Measurements from ENCODE around the gene ATP1A1.

The ATP1A1 gene

GRCh38 chr1:116415699-116416533 lies 42.9 kb downstream of the ATP1A1 start:
- no peak for DNase-seq

- DNase-seq, result no peak
Observed at GRCh38 chr1:116416854-116417513, 43.9 kb downstream of the ATP1A1 start.

GRCh38 chr1:116417678-116418077 lies 44.6 kb downstream of the ATP1A1 start:
- DNase-seq, result no peak

- peak; percentile 92 for DNase-seq
Observed at GRCh38 chr1:116418091-116418830, 45.2 kb downstream of the ATP1A1 start.

- no peak for DNase-seq
Observed at GRCh38 chr1:116420417-116421200, 47.6 kb downstream of the ATP1A1 start.

- DNase-seq, result no peak
Observed at GRCh38 chr1:116424438-116424837, 51.4 kb downstream of the ATP1A1 start.

- no peak for DNase-seq
Observed at GRCh38 chr1:116424863-116425262, 51.8 kb downstream of the ATP1A1 start.

- no peak for DNase-seq
Observed at GRCh38 chr1:116425987-116426386, 52.9 kb downstream of the ATP1A1 start.

GRCh38 chr1:116426401-116426800 lies 53.4 kb downstream of the ATP1A1 start:
- DNase-seq, result no peak

GRCh38 chr1:116428576-116428975 lies 55.5 kb downstream of the ATP1A1 start:
- no peak for DNase-seq

GRCh38 chr1:116429821-116430374 lies 56.9 kb downstream of the ATP1A1 start:
- no peak for DNase-seq

GRCh38 chr1:116431870-116432500 lies 58.9 kb downstream of the ATP1A1 start:
- DNase-seq, result no peak

- no peak for DNase-seq
Observed at GRCh38 chr1:116432655-116433265, 59.7 kb downstream of the ATP1A1 start.

- DNase-seq, result no peak
Observed at GRCh38 chr1:116433275-116434257, 60.5 kb downstream of the ATP1A1 start.

GRCh38 chr1:116434849-116435248 lies 61.8 kb downstream of the ATP1A1 start:
- no peak for DNase-seq

GRCh38 chr1:116435806-116436610 lies 63.0 kb downstream of the ATP1A1 start:
- no peak for DNase-seq

GRCh38 chr1:116436611-116436970 lies 63.5 kb downstream of the ATP1A1 start:
- no peak for DNase-seq

GRCh38 chr1:116439701-116440100 lies 66.7 kb downstream of the ATP1A1 start:
- no peak for DNase-seq

GRCh38 chr1:116440731-116441130 lies 67.7 kb downstream of the ATP1A1 start:
- DNase-seq, result no peak

Measured in activated CD4-positive, alpha-beta T cell treated with anti-CD3 and anti-CD28 coated beads, Interleukin-2, Interleukin-6, amounts not matched to agents 100 ng/mL and 50 ng/mL, durations not matched to agents 16 hours and 8 hours (primary cell).